K562 (cell line): ENCODE results near the gene HMCN2. TPM values are rescaled to one million over a fixed set of nuclear protein-coding genes. Genes with fewer than 3 reads are reported as not detected.

Experiments
- ATAC-seq: fragments of 200-7000 bp; cut with Tn5 transposase; 3 replicates; pipeline ENCODE4 v1.9.1; 2020; ENCODE audit warnings: moderate library complexity
- BruUV-seq: library from RNA; stranded (reverse); fragments of 400-500 nt; replicated peaks from 2 replicates; lab custom pipeline; 2021; lab: Mats Ljungman, UMichigan
- CTCF ChIA-PET: fragments of 300-600 bp; formaldehyde crosslinking; extraction: SDS; loops from one replicate; lab custom pipeline; 2021; ENCODE audit warnings: low intra/inter-chr PET ratio; lab: Yijun Ruan, JAX
- POLR2A ChIA-PET: fragments of 300-600, 350-650 bp; sonication (Branson Sonifier 250); formaldehyde crosslinking; extraction: SDS; loops from one replicate; lab custom pipeline; 2021; ENCODE audit warnings: antibody characterized with exemption, inconsistent platforms; lab: Yijun Ruan, JAX
- DNase-seq, 4 experiments: peaks; one replicate each; pipeline versions ENCODE4 v3.0.0 to v3.0.0-alpha.2; 2011 to 2018; ENCODE audit warnings: low spot score in 3 of 4, mixed read lengths in 3 of 4; ENCODE audit errors: extremely low read depth in 1 of 4
- FAIRE-seq: peaks from 2 replicates; lab custom pipeline; 2011; peaks lifted over from hg19 to GRCh38; lab: Jason Lieb, UNC
- H2AFZ ChIP-seq: 2 replicates; pipeline ENCODE4 v1.6.0; 2011; ENCODE audit warnings: low read depth, low read length, control low read depth, inconsistent platforms
- H3K27ac ChIP-seq: fragments of 200-600 bp; 3 replicates; pipeline ENCODE4 v1.8.0; 2011; ENCODE audit warnings: low read depth, mild to moderate bottlenecking, control low read depth, inconsistent platforms, low read length, moderate library complexity, mixed read lengths; ENCODE audit errors: extremely low read depth
- H3K27me3 ChIP-seq, 2 experiments: fragments of 300-600 bp in 1 of 2; 2 replicates in 1 of 2; 3 replicates in 1 of 2; pipeline versions ENCODE4 v1.6.0 to v1.8.0; 2011; ENCODE audit warnings: inconsistent platforms in 2 of 2, low read length in 2 of 2, mild to moderate bottlenecking in 1 of 2, mixed read lengths in 1 of 2, moderate library complexity in 1 of 2; ENCODE audit not compliant: control insufficient read depth in 2 of 2, insufficient read depth in 2 of 2
- H3K36me3 ChIP-seq: fragments of 300-600 bp; 3 replicates; pipeline ENCODE4 v1.8.0; 2011; ENCODE audit warnings: mild to moderate bottlenecking, low read length, inconsistent platforms; ENCODE audit not compliant: control insufficient read depth, insufficient read depth
- H3K4me1 ChIP-seq, 2 experiments: fragments of 200-600 bp in 1 of 2; replicated peaks in 1 of 2; 2 replicates in 1 of 2; 3 replicates in 1 of 2; pipeline versions ENCODE4 v1.5.1 to v1.8.0; 2011; ENCODE audit warnings: inconsistent platforms in 2 of 2, low read length in 2 of 2, mild to moderate bottlenecking in 1 of 2, mixed read lengths in 1 of 2, moderate library complexity in 1 of 2; ENCODE audit not compliant: control insufficient read depth in 2 of 2, insufficient read depth in 2 of 2
- H3K4me2 ChIP-seq: 2 replicates; pipeline ENCODE4 v1.6.1; 2011; ENCODE audit warnings: low read length, control low read depth, inconsistent platforms, mixed read lengths; ENCODE audit not compliant: insufficient read depth
- H3K4me3 ChIP-seq: fragments of 200-600 bp; sonication (generic), shearing (Covaris generic); 2 replicates; pipeline ENCODE4 v1.5.1; 2016; ENCODE audit warnings: control low read depth, inconsistent platforms
- H3K79me2 ChIP-seq: fragments of 200-600 bp; 3 replicates; pipeline ENCODE4 v1.8.0; 2011; ENCODE audit warnings: low read length, inconsistent platforms; ENCODE audit not compliant: control insufficient read depth, insufficient read depth
- H3K9ac ChIP-seq, 2 experiments: 2 replicates each; pipeline versions ENCODE4 v1.6.0 to v1.6.1; 2011; ENCODE audit warnings: low read depth in 2 of 2, low read length in 2 of 2, control low read depth in 1 of 2, inconsistent platforms in 1 of 2, mild to moderate bottlenecking in 1 of 2, mixed read lengths in 1 of 2; ENCODE audit not compliant: insufficient read depth in 1 of 2
- H3K9me1 ChIP-seq: one replicate; pipeline ENCODE4 v1.6.0; 2011; ENCODE audit warnings: inconsistent platforms, mild to moderate bottlenecking, low read length, moderate library complexity; ENCODE audit not compliant: control insufficient read depth, insufficient read depth
- H3K9me3 ChIP-seq: replicated peaks from 2 replicates; pipeline ENCODE4 v1.5.1; 2011; ENCODE audit warnings: low read depth, low read length, inconsistent platforms; ENCODE audit not compliant: control insufficient read depth, insufficient read depth
- H4K20me1 ChIP-seq: replicated peaks from 2 replicates; pipeline ENCODE4 v1.6.1; 2011; ENCODE audit warnings: low read length, inconsistent platforms, mixed read lengths; ENCODE audit not compliant: control insufficient read depth, insufficient read depth
- ESRRB ChIP-seq: fragments of 250-450 bp; sonication (Bioruptor Pico); IDR thresholded peaks from 2 replicates; pipeline ENCODE4 v1.5.0; 2020; ENCODE audit warnings: mild to moderate bottlenecking, moderate library complexity, borderline replicate concordance
- ETS2 ChIP-seq: IDR thresholded peaks from 2 replicates; pipeline ENCODE4 v1.6.1; 2016; ENCODE audit warnings: borderline replicate concordance, missing genetic modification characterization, mild to moderate bottlenecking, moderate library complexity, missing compliant biosample characterization; ENCODE audit not compliant: poor library complexity, severe bottlenecking
- GTF2E2 ChIP-seq: fragments of 200-800 bp; sonication (Bioruptor generic); IDR thresholded peaks from 2 replicates; pipeline ENCODE4 v1.6.1; 2016; ENCODE audit warnings: missing genetic modification characterization, missing compliant biosample characterization
- ILF3 ChIP-seq: fragments of 450-650 bp; IDR thresholded peaks from 2 replicates; pipeline ENCODE4 v1.6.1; 2018; ENCODE audit warnings: antibody characterized with exemption, mild to moderate bottlenecking, moderate library complexity, borderline replicate concordance
- MTA2 ChIP-seq: fragments of 450-650 bp; IDR thresholded peaks from 2 replicates; pipeline ENCODE4 v1.6.1; 2016; ENCODE audit warnings: low read depth
- STAT6 ChIP-seq: sonication (generic); formaldehyde crosslinking; IDR thresholded peaks from 2 replicates; pipeline ENCODE4 v1.8.1; 2023; ENCODE audit warnings: mild to moderate bottlenecking, missing genetic modification reagents
- ZNF518B ChIP-seq: fragments of 250-450 bp; sonication (Bioruptor Pico); IDR thresholded peaks from 2 replicates; pipeline ENCODE4 v1.5.0; 2021; ENCODE audit warnings: mild to moderate bottlenecking, moderate library complexity
- ZNF644 ChIP-seq: fragments of 200-800 bp; sonication (Bioruptor generic); IDR thresholded peaks from 2 replicates; pipeline ENCODE4 v1.6.1; 2016; ENCODE audit warnings: low read depth, missing genetic modification characterization, missing compliant biosample characterization
- ZNF668 ChIP-seq: fragments of 250-450 bp; sonication (Bioruptor Pico); IDR thresholded peaks from 2 replicates; pipeline ENCODE4 v1.8.0; 2022; ENCODE audit warnings: mild to moderate bottlenecking, inconsistent platforms
- WGBS: fragments of 100-300 bp; shearing (Covaris generic); methylation state at CpG from one replicate; pipeline ENCODE4 v1.1.6; 2016; ENCODE audit warnings: low coverage, mixed read lengths; ENCODE audit not compliant: insufficient coverage; ENCODE audit errors: missing lambda C conversion rate; 5-methylcytosine and 5-hydroxymethylcytosine counted together
- in situ Hi-C: fragments of 300-500 bp; cut with MboI; formaldehyde crosslinking; loops from 4 replicates; pipeline ENCODE4 v1.15.0; 2018; ENCODE audit warnings: inconsistent platforms, mixed read lengths
- intact Hi-C: fragments of 100-400 bp; cut with micrococcal nuclease; formaldehyde crosslinking; loops from 2 replicates; pipeline ENCODE4 v1.14.2; 2022
- polyA plus RNA-seq, 8 experiments: library from polyadenylated mRNA; depleted of rRNA in 4 of 8; stranded (reverse) in 5 of 8; unstranded in 3 of 8; fragments of >200 nt; fragmentation: Nextera tagmentation in 2 of 8; fragmentation: Illumina TruSeq in 1 of 8; extraction: Ambion mirVana in 2 of 8; extraction: Trizol in 1 of 8; gene quantifications; 2 replicates each; pipeline versions ENCODE4 v1.2.1 to v1.2.3, GENCODE V29; 2011 to 2014; ENCODE audit warnings: inconsistent platforms in 1 of 8, missing spikeins in 1 of 8
- total RNA-seq, 7 experiments: library from RNA; depleted of rRNA in 6 of 7; stranded (reverse); fragments of >200 nt in 6 of 7; fragmentation: Illumina TruSeq in 2 of 7; extraction: Trizol in 2 of 7; gene quantifications; 2 replicates each; pipeline versions ENCODE4 v1.2.1 to v1.2.3, GENCODE V29; 2011 to 2021; ENCODE audit warnings: low replicate concordance in 1 of 7

The HMCN2 gene
- total and polyA plus RNA-seq, 9 of the 15 experiments (the other 6 are each of a cell fraction or from before 2014, with no cell fraction given): 0.01 TPM; not detected in 8

GRCh38 chr9:130217838-130218237 lies 47.7 kb upstream of the HMCN2 start:
- DNase-seq: no peak
- FAIRE-seq: no peak
- Histone ChIP-seq H3K4me2 (no peak overlapping the region), H2AFZ (no peak overlapping the region), H3K9me3 (no peaks in the 10 kb centered on the region), H3K9me1 (peaks cover 10% of the 10 kb centered on the region), H3K4me1 (peaks cover 11 to 35% of the 10 kb centered on the region in 2 experiments), H3K79me2 (no peaks in the 10 kb centered on the region; the same call in 2 of the 3 replicates), H3K4me3 (no peak overlapping the region), H3K9ac (no peak overlapping the region), H3K27ac (no peak overlapping the region), H3K36me3 (peaks cover 7% of the 10 kb centered on the region; the same call in 2 of the 3 replicates), H3K27me3 (no peaks in the 10 kb centered on the region), H4K20me1 (peaks cover 19% of the 10 kb centered on the region)
- ATAC-seq: no peak
- ChIA-PET CTCF (no interaction called here), POLR2A (no interaction called here)
- no TSS peak for BruUV-seq
- TF ChIP-seq ETS2 (tag) (no peak), ESRRB (no peak), MTA2 (no peak), ZNF668 (no peak), GTF2E2 (tag) (no peak), STAT6 (no peak), ZNF644 (tag) (no peak), ILF3 (no peak), ZNF518B (CRISPR knock-in tag) (no peak)
- 79% methylated on average over 10 of the region's 10 CpGs for WGBS
- in situ Hi-C loops (no loop called here), intact Hi-C loops (no loop called here)
